Prostate gland (tissue), 2 donors: ENCODE data around the gene TPP1. TPM values are rescaled to one million over a fixed set of nuclear protein-coding genes. Genes with fewer than 3 reads are reported as not detected.

Source experiments
- DNase-seq: peaks from one replicate; pipeline ENCODE4 v3.0.0-alpha.2; 2019; ENCODE audit warnings: low spot score
- H3K27ac ChIP-seq, 2 donors: fragments of 200-600 bp; sonication (generic); 2 replicates each; pipeline ENCODE4 v1.5.1; 2017 to 2019
- H3K27me3 ChIP-seq: fragments of 200-600 bp; sonication (generic); replicated peaks from 2 replicates; pipeline ENCODE4 v1.5.1; 2019; ENCODE audit not compliant: insufficient read depth
- H3K36me3 ChIP-seq, 2 donors: fragments of 200-600 bp; sonication (generic); 1 replicate in 1 of 2; 2 replicates in 1 of 2; pipeline versions ENCODE4 v1.5.1 to v1.8.1; 2017 to 2019
- H3K4me1 ChIP-seq: fragments of 200-600 bp; sonication (generic); replicated peaks from 2 replicates; pipeline ENCODE4 v1.5.1; 2019
- H3K4me3 ChIP-seq, 2 donors: fragments of 200-600 bp; sonication (generic); 2 replicates each; pipeline ENCODE4 v1.5.1; 2017 to 2019
- H3K9me3 ChIP-seq: fragments of 200-600 bp; sonication (generic); 2 replicates; pipeline ENCODE4 v1.5.1; 2017
- POLR2A ChIP-seq: fragments of 450-650 bp; IDR thresholded peaks from one replicate; pipeline ENCODE4 v1.6.1; 2016; ENCODE audit warnings: antibody characterized with exemption, mild to moderate bottlenecking
- POLR2AphosphoS5 ChIP-seq: sonication (generic); formaldehyde crosslinking; IDR thresholded peaks from one replicate; pipeline ENCODE4 v1.6.1; 2017; ENCODE audit warnings: antibody characterized with exemption
- WGBS: methylation state at CpG from one replicate; pipeline ENCODE4 v1.1.5; 2018; 5-methylcytosine and 5-hydroxymethylcytosine counted together
- intact Hi-C: fragments of 100-400 bp; cut with DNase I; formaldehyde crosslinking; loops from one replicate; pipeline ENCODE4 v1.14.2; 2022
- total RNA-seq, 2 donors: library from RNA; depleted of rRNA; stranded (reverse); fragments of >200 nt; gene quantifications; one replicate each; pipeline ENCODE4 v1.1.0, GENCODE V29; 2016
- TF ChIP-seq, protein P1 (sequence below), 4 experiments: fragments of 200-600 bp in 2 of 4; fragments of 450-650 bp in 2 of 4; sonication (generic) in 2 of 4; IDR thresholded peaks; 1 replicate in 3 of 4; 2 replicates in 1 of 4; pipeline ENCODE4 v1.5.1; 2016 to 2019; ENCODE audit warnings: antibody characterized with exemption in 4 of 4, mild to moderate bottlenecking in 2 of 4, moderate library complexity in 2 of 4

The TPP1 gene
- total RNA-seq, 2 donors from 2014 or later: 94.6 to 147 TPM

DNA sequence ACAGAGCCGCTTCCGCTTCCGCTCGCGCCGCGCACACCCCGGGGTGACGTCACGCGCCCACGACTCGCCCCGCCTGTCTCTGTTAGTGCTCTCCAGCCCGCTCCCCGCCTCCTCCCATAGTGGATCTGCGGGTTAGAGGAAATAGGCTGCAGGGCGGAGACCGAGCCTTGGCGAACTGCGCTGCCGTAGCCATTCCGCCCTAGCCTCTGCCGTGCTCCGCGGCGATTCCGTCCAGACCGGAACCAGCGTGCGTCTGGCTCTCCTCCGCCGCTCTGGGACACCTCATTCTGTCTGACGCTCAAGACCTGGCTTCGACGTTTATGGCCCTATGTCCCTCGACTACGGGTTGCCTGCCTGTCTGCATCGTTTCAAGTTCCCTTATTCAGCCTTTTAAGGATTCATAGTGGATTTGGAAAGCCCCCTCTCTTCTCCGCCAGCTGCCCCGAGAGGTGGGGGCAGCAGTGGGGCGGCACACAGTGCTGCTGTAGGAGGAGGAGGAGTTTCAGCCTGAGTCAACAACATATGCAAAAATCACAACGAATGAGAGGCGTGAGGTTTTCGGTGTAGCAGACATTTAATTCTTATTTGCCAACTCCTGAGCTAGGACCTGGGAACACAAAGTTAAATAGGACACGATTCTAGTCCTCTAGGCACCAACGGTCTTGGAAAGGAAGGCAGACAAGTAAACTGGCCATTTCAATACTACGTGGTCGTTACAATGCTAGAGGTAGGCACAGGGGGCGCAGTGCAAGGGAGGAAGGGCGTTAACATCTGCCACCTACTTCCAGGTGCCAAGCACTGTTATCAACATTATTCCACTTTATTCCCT is 6.8 kb downstream of the TPP1 start, which contains the start of gene TAF10:
TAF10 (minus strand) TSS at position 4 of the 829 bp plus-strand sequence. CDS start 27 bp downstream, outside the sequence.
- Histone ChIP-seq H3K4me1 (peaks cover 14% of the 10 kb centered on the region), H3K27ac (peak within 1 kb of the TSS; percentile 98), H3K4me3 (peak within 1 kb of the TSS; percentile 74 to 91), H3K27me3 (no peaks in the 10 kb centered on the region), H3K36me3 (peaks cover 5 to 32% of the 10 kb centered on the region in 2 donors), H3K9me3 (no peaks in the 10 kb centered on the region)
- WGBS: under 1% methylated on average over 51 of the region's 51 CpGs
- TF ChIP-seq, protein P1, sequence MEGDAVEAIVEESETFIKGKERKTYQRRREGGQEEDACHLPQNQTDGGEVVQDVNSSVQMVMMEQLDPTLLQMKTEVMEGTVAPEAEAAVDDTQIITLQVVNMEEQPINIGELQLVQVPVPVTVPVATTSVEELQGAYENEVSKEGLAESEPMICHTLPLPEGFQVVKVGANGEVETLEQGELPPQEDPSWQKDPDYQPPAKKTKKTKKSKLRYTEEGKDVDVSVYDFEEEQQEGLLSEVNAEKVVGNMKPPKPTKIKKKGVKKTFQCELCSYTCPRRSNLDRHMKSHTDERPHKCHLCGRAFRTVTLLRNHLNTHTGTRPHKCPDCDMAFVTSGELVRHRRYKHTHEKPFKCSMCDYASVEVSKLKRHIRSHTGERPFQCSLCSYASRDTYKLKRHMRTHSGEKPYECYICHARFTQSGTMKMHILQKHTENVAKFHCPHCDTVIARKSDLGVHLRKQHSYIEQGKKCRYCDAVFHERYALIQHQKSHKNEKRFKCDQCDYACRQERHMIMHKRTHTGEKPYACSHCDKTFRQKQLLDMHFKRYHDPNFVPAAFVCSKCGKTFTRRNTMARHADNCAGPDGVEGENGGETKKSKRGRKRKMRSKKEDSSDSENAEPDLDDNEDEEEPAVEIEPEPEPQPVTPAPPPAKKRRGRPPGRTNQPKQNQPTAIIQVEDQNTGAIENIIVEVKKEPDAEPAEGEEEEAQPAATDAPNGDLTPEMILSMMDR (IDR thresholded peaks at IDR 0.05): peak in 2 of 4 experiments; percentile 57 to 60
- peak; percentile 96 for TF ChIP-seq POLR2AphosphoS5
- TF ChIP-seq POLR2A: peak; percentile 96
- intact Hi-C loops: loop anchor here (5.0 kb wide), 1 partner anchor 70 kb away; the partner anchor contains the start of gene MRPL17
- DNase-seq: peak; percentile 97

GRCh38 chr11:6611963-6612212 is 7.3 kb downstream of the TPP1 start:
- peak overlapping the region; percentile 98 for H3K27ac ChIP-seq
- intact Hi-C loops: loop anchor here (5.0 kb wide), 1 partner anchor 70 kb away; the partner anchor contains the start of gene MRPL17
- H3K36me3 ChIP-seq: peaks cover 5 to 32% of the 10 kb centered on the region in 2 donors
- H3K27me3 ChIP-seq: no peaks in the 10 kb centered on the region
- WGBS: 2% methylated on average over 29 of the region's 36 CpGs
- peaks cover 15% of the 10 kb centered on the region for H3K4me1 ChIP-seq
- DNase-seq: no peak
- H3K9me3 ChIP-seq: no peaks in the 10 kb centered on the region
- peak overlapping the region; percentile 74 to 91 for H3K4me3 ChIP-seq
- TF ChIP-seq POLR2AphosphoS5: no peak
- TF ChIP-seq, protein P1 (IDR thresholded peaks at IDR 0.05): no peak
- no peak for TF ChIP-seq POLR2A

- TF ChIP-seq, protein P1 (IDR thresholded peaks at IDR 0.05): no peak
- peak; percentile 19 for TF ChIP-seq POLR2AphosphoS5
- intact Hi-C loops: loop anchor here (5.0 kb wide), 1 partner anchor 71 kb away; the partner anchor contains the start of gene MRPL17
- DNase-seq: no peak
- no peaks in the 10 kb centered on the region for H3K27me3 ChIP-seq
- H3K27ac ChIP-seq: peak overlapping the region; percentile 98
- H3K4me1 ChIP-seq: peaks cover 17% of the 10 kb centered on the region
- H3K4me3 ChIP-seq: peak overlapping the region; percentile 74 to 91
- WGBS: 12% methylated on average over 38 of the region's 39 CpGs
- no peaks in the 10 kb centered on the region for H3K9me3 ChIP-seq
- peaks cover 5 to 32% of the 10 kb centered on the region in 2 donors for H3K36me3 ChIP-seq
These were observed 7.9 kb downstream of the TPP1 start for GRCh38 chr11:6611092-6611962.

GRCh38 chr11:6610591-6610990 is 8.6 kb downstream of the TPP1 start:
- H3K36me3 ChIP-seq: peaks cover 5 to 32% of the 10 kb centered on the region in 2 donors
- H3K9me3 ChIP-seq: no peaks in the 10 kb centered on the region
- 81% methylated on average over 6 of the region's 6 CpGs for WGBS
- TF ChIP-seq, protein P1 (IDR thresholded peaks at IDR 0.05): no peak
- TF ChIP-seq POLR2A (no peak), POLR2AphosphoS5 (no peak)
- H3K4me3 ChIP-seq: no peak overlapping the region
- no peaks in the 10 kb centered on the region for H3K27me3 ChIP-seq
- intact Hi-C loops: loop anchor here (5.0 kb wide), 1 partner anchor 72 kb away; the partner anchor contains the start of gene MRPL17
- H3K4me1 ChIP-seq: peaks cover 17% of the 10 kb centered on the region
- DNase-seq: no peak
- peak overlapping the region; percentile 98 for H3K27ac ChIP-seq
